CD4-positive, alpha-beta T cell (primary cell): ENCODE results near the gene PDE6C. TPM values are rescaled to one million over a fixed set of nuclear protein-coding genes. Genes with fewer than 3 reads are reported as not detected.

Experiments
- ATAC-seq: fragments of 200-7000 bp; cut with Tn5 transposase; one replicate; pipeline ENCODE4 v1.10.0; 2022; ENCODE audit warnings: mild to moderate bottlenecking; ENCODE audit not compliant: poor library complexity
- CTCF ChIA-PET: fragments of 350-600 bp; sonication (Branson Sonifier 250); formaldehyde crosslinking; loops from one replicate; lab custom pipeline; 2021; ENCODE audit warnings: antibody characterized with exemption, inconsistent platforms; lab: Charles Lee
- POLR2A ChIA-PET: fragments of 350-600 bp; sonication (Branson Sonifier 250); formaldehyde crosslinking; loops from one replicate; lab custom pipeline; 2021; ENCODE audit warnings: antibody characterized with exemption, inconsistent platforms; lab: Charles Lee
- DNase-seq, 14 experiments: peaks; one replicate each; pipeline ENCODE4 v3.0.0-alpha.2; 2013 to 2020; ENCODE audit warnings: mixed read lengths in 2 of 14
- H3K27ac ChIP-seq, 2 donors: one replicate each; pipeline versions ENCODE4 v1.5.1 to v1.7.0; 2013; ENCODE audit warnings: low read length in 2 of 2, low read depth in 1 of 2, mild to moderate bottlenecking in 1 of 2
- H3K27me3 ChIP-seq, 2 experiments: 1 replicate in 1 of 2; 2 replicates in 1 of 2; pipeline versions ENCODE4 v1.6.1 to v1.7.0; 2013; ENCODE audit warnings: low read length in 2 of 2, control low read depth in 1 of 2, mild to moderate bottlenecking in 1 of 2, moderate library complexity in 1 of 2; ENCODE audit not compliant: insufficient read depth in 2 of 2, control insufficient read depth in 1 of 2
- H3K36me3 ChIP-seq: one replicate; pipeline ENCODE4 v1.6.1; 2013; ENCODE audit warnings: low read length, control low read depth; ENCODE audit not compliant: insufficient read depth
- H3K4me1 ChIP-seq: one replicate; pipeline ENCODE4 v1.6.1; 2013; ENCODE audit warnings: low read length, control low read depth; ENCODE audit not compliant: insufficient read depth
- H3K4me3 ChIP-seq: one replicate; pipeline ENCODE4 v1.5.1; 2013; ENCODE audit warnings: mild to moderate bottlenecking, low read length, moderate library complexity
- H3K9me3 ChIP-seq, 2 experiments: 1 replicate in 1 of 2; 2 replicates in 1 of 2; pipeline versions ENCODE4 v1.6.1 to v1.7.0; 2013; ENCODE audit warnings: low read length in 2 of 2, mild to moderate bottlenecking in 2 of 2, control low read depth in 1 of 2, moderate library complexity in 1 of 2; ENCODE audit not compliant: control insufficient read depth in 1 of 2, insufficient read depth in 1 of 2
- H3K27ac Mint-ChIP-seq: one replicate; pipeline ENCODE4 v1.8.0; 2020; ENCODE audit warnings: mixed read lengths
- H3K27me3 Mint-ChIP-seq: one replicate; pipeline ENCODE4 v1.8.0; 2021; ENCODE audit warnings: mixed read lengths
- H3K36me3 Mint-ChIP-seq: one replicate; pipeline ENCODE4 v1.8.0; 2021; ENCODE audit warnings: low read depth, mixed read lengths
- H3K4me1 Mint-ChIP-seq: one replicate; pipeline ENCODE4 v1.8.0; 2021; ENCODE audit warnings: low read depth, mixed read lengths
- H3K4me3 Mint-ChIP-seq: one replicate; pipeline ENCODE4 v1.8.0; 2020; ENCODE audit warnings: mild to moderate bottlenecking, mixed read lengths
- H3K9me3 Mint-ChIP-seq: one replicate; pipeline ENCODE4 v1.8.0; 2020; ENCODE audit warnings: mixed read lengths
- intact Hi-C, 2 experiments: fragments of 100-400 bp; cut with DNase I in 1 of 2; cut with micrococcal nuclease in 1 of 2; formaldehyde crosslinking; loops; one replicate each; pipeline versions ENCODE4 v1.15.1 to v1.9.0; 2023 to 2025; cut with DNase I, micrococcal nuclease
- total RNA-seq, 174 experiments: library from RNA in 2 of 174; stranded (reverse) in 2 of 174; gene quantifications; one replicate each; pipeline ENCODE4 v1.2.3 and lab custom pipeline; 2021 to 2026
- TF ChIP-seq, protein P1 (sequence below): fragments of 200-600 bp; IDR thresholded peaks from one replicate; pipeline ENCODE4 v1.8.0; 2022; ENCODE audit warnings: antibody characterized with exemption, mild to moderate bottlenecking

Gene PDE6C
- total RNA-seq, 2 experiments from 2014 or later = not detected

GRCh38 chr10:93678805-93679587 is 66.7 kb downstream of the PDE6C start:
- Mint-ChIP-seq H3K27me3 (no peaks in the 10 kb centered on the region), H3K4me1 (peaks cover 4% of the 10 kb centered on the region), H3K4me3 (no peak overlapping the region), H3K36me3 (peaks cover 26% of the 10 kb centered on the region), H3K27ac (no peak overlapping the region), H3K9me3 (no peaks in the 10 kb centered on the region)
- no peaks in the 10 kb centered on the region for H3K4me1 ChIP-seq
- no peak overlapping the region for H3K4me3 ChIP-seq
- intact Hi-C loops = no loop called here
- ChIA-PET POLR2A (no interaction called here), CTCF (no interaction called here)
- no peak overlapping the region for H3K27ac ChIP-seq
- ATAC-seq (no peak), DNase-seq (no peak)
- no peaks in the 10 kb centered on the region for H3K27me3 ChIP-seq
- H3K36me3 ChIP-seq = peaks cover 50% of the 10 kb centered on the region
- H3K9me3 ChIP-seq = no peaks in the 10 kb centered on the region
- TF ChIP-seq, protein P1, sequence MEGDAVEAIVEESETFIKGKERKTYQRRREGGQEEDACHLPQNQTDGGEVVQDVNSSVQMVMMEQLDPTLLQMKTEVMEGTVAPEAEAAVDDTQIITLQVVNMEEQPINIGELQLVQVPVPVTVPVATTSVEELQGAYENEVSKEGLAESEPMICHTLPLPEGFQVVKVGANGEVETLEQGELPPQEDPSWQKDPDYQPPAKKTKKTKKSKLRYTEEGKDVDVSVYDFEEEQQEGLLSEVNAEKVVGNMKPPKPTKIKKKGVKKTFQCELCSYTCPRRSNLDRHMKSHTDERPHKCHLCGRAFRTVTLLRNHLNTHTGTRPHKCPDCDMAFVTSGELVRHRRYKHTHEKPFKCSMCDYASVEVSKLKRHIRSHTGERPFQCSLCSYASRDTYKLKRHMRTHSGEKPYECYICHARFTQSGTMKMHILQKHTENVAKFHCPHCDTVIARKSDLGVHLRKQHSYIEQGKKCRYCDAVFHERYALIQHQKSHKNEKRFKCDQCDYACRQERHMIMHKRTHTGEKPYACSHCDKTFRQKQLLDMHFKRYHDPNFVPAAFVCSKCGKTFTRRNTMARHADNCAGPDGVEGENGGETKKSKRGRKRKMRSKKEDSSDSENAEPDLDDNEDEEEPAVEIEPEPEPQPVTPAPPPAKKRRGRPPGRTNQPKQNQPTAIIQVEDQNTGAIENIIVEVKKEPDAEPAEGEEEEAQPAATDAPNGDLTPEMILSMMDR = no peak

DNA sequence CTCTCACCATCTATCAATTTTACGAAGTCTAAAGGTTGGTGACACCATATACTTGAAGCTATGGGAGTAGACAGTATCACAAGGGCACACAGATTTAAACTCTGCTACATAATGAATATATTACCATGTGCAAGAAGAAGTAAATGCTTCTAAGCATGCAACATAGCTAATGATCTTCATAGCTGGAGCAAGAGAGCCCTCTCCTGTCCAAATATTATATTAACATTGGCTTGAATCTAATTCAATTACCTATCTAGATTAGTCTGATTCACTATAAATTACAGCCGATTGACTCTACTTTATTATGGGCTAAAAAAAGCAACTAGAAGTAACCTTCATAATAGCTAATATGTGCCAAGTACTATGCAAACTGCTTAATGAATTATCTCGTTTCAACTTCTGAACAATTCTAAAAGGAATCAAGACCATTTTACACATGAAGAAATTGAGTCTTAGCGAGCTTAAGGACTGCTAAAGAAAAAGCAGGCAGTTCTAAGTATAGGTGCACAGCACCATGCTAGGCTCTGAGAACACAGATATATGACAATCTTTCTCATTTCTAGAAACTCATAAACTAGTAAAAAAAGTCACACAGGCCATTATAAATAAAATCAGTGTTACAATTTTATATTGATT is 68.2 kb downstream of the PDE6C start:
- Histone ChIP-seq H3K27me3 (no peaks in the 10 kb centered on the region), H3K4me3 (no peak overlapping the region), H3K27ac (no peak overlapping the region), H3K36me3 (peaks cover 47% of the 10 kb centered on the region), H3K4me1 (no peaks in the 10 kb centered on the region), H3K9me3 (no peaks in the 10 kb centered on the region)
- Mint-ChIP-seq H3K27me3 (no peaks in the 10 kb centered on the region), H3K4me3 (no peak overlapping the region), H3K27ac (no peak overlapping the region), H3K36me3 (peaks cover 28% of the 10 kb centered on the region), H3K4me1 (no peaks in the 10 kb centered on the region), H3K9me3 (no peaks in the 10 kb centered on the region)
- intact Hi-C loops = no loop called here
- TF ChIP-seq, protein P1 = no peak
- no peak for ATAC-seq
- DNase-seq = peak in 3 of 14 experiments; percentile 15 to 18 (median 17)
- CTCF ChIA-PET = interaction anchor here (0.6 to 0.7 kb wide), 2 partner anchors 10 to 188 kb away, joined by 4 read pairs; no protein-coding TSS in a partner anchor
- POLR2A ChIA-PET = no interaction called here

GRCh38 chr10:93687737-93688136 is 75.4 kb downstream of the PDE6C start:
- CTCF ChIA-PET = no interaction called here
- TF ChIP-seq, protein P1 = no peak

More at GRCh38 chr10:93687737-93688136, 75.4 kb downstream of the PDE6C start:
- Mint-ChIP-seq H3K9me3 (no peaks in the 10 kb centered on the region), H3K27me3 (no peaks in the 10 kb centered on the region), H3K4me3 (no peak overlapping the region), H3K36me3 (peaks cover 69% of the 10 kb centered on the region), H3K27ac (no peak overlapping the region), H3K4me1 (peaks cover 10% of the 10 kb centered on the region)
- Histone ChIP-seq H3K27me3 (no peaks in the 10 kb centered on the region), H3K9me3 (no peaks in the 10 kb centered on the region), H3K36me3 (peaks cover 41% of the 10 kb centered on the region), H3K4me3 (no peak overlapping the region), H3K4me1 (no peaks in the 10 kb centered on the region), H3K27ac (no peak overlapping the region)
- POLR2A ChIA-PET = no interaction called here
- intact Hi-C loops = no loop called here
- ATAC-seq = no peak
- no peak for DNase-seq
